ENCODE data around the gene FABP7.

DNA sequence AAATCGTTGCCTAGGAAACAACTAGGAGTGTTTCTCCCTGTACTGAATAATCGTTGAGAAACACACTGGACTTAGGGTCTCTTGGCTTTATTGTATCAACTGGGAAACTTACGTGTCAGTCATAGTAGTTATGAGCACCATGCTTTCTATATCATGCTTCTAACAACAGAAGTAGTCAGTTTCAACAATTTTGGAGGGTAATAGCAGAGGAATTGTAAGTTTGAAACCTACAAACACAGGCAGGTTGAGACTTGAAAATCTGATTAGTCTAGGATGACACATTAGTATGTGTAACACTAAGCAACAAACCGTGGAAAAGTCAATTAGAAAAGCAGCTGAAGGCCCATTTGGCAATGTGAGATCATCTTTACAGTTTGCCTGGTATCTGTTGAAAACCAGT, 43.9 kb upstream of the FABP7 start:
- TF ChIP-seq SUZ12 (IDR thresholded peaks at IDR 0.05; ENCODE audit: extremely low read depth, insufficient read depth, insufficient read length) (no peak), ZNF274 (IDR thresholded peaks at IDR 0.05; ENCODE audit: low read depth, low read length) (no peak), YY1 (IDR thresholded peaks at IDR 0.05; ENCODE audit: insufficient read depth, insufficient read length) (no peak)

Measured in NT2/D1 (cell line).